T-helper 1 cell treated with Interleukin-12 subunit alpha and Interleukin-12 subunit beta and Interleukin-4 antibody, amounts not matched to agents 30 μg/mL and 1 μg/mL, for 36 hours (primary cell): ENCODE results near the gene SCP2.
A peak's percentile ranks its signal among the peaks of the same experiment; 100 is the strongest.
"Not testable (repeated sequence)": the region's sequence is repeated elsewhere in the genome, so short reads cannot be mapped to it uniquely, and the experiment has no call there.

Experiments
- H3K27ac Mint-ChIP-seq: one replicate; pipeline ENCODE4 v1.8.0; 2021; ENCODE audit warnings: mild to moderate bottlenecking, mixed read lengths
- H3K27me3 Mint-ChIP-seq: one replicate; pipeline ENCODE4 v1.8.0; 2021; ENCODE audit warnings: low read depth, mixed read lengths
- H3K36me3 Mint-ChIP-seq: one replicate; pipeline ENCODE4 v1.8.0; 2021; ENCODE audit warnings: low read depth, mixed read lengths
- H3K4me1 Mint-ChIP-seq: one replicate; pipeline ENCODE4 v1.8.0; 2021; ENCODE audit warnings: low read depth, mixed read lengths
- H3K4me3 Mint-ChIP-seq: one replicate; pipeline ENCODE4 v1.8.0; 2021; ENCODE audit warnings: mild to moderate bottlenecking, moderate library complexity, mixed read lengths
- H3K9me3 Mint-ChIP-seq: one replicate; pipeline ENCODE4 v1.8.0; 2021; ENCODE audit warnings: mixed read lengths

The SCP2 gene

DNA sequence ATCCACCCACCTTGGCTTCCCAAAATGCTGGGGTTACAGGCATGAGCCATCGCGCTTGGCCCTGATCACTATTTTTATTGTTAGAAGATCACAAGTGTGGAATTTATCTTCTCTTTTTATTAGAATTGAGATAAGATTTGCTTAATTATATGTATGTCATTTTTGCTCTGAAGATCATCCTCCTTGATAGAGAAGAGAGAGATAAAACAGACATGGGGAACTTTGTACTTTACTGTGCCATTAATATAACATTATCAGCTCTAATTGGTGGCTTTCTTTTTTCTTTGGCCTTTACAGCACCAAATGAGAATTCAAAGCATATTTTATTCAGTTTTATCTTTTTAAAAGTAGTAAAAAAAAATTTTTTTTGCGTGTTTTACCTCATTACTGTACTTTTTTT is 46.8 kb downstream of the SCP2 start:
- H3K9me3 Mint-ChIP-seq = no peaks in the 10 kb centered on the region
- H3K4me1 Mint-ChIP-seq = peaks cover 3% of the 10 kb centered on the region
- no peaks in the 10 kb centered on the region for H3K27me3 Mint-ChIP-seq
- H3K36me3 Mint-ChIP-seq = peaks cover 9% of the 10 kb centered on the region
- no peak overlapping the region for H3K4me3 Mint-ChIP-seq
- H3K27ac Mint-ChIP-seq = no peak overlapping the region

GRCh38 chr1:52976183-52977035 is 49.3 kb downstream of the SCP2 start:
- Mint-ChIP-seq H3K9me3 (no peaks in the 10 kb centered on the region), H3K4me1 (peaks cover 2% of the 10 kb centered on the region), H3K27me3 (no peaks in the 10 kb centered on the region), H3K27ac (peak overlapping the region; percentile 52), H3K4me3 (no peak overlapping the region), H3K36me3 (peaks cover 13% of the 10 kb centered on the region)

GRCh38 chr1:52978045-52978444 is 51.0 kb downstream of the SCP2 start:
- H3K9me3 Mint-ChIP-seq = peaks cover 4% of the 10 kb centered on the region
- no peaks in the 10 kb centered on the region for H3K27me3 Mint-ChIP-seq
- no peak overlapping the region for H3K27ac Mint-ChIP-seq
- peaks cover 2% of the 10 kb centered on the region for H3K4me1 Mint-ChIP-seq
- peaks cover 21% of the 10 kb centered on the region for H3K36me3 Mint-ChIP-seq
- H3K4me3 Mint-ChIP-seq = no peak overlapping the region

DNA sequence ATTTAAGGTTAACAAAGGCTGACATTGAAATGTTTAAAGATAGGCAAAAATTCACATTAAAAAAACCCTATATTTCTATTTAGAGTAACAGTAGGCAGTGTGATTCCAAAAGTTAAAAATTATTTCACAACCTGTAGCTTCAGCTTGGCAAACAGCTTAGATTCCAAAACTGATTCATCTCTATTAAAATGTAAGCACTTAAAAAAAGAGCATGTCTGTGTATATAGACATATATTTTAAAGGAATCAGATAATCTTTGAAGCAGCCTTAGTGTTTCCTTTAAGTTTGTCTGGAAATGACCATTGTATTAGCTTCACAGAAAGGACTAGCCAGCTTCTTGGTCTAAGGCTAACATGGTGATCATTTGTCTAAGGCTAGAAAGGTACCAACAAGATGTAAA is 65.7 kb downstream of the SCP2 start:
- H3K27ac Mint-ChIP-seq, H3K9me3 Mint-ChIP-seq, H3K4me3 Mint-ChIP-seq, H3K36me3 Mint-ChIP-seq, H3K4me1 Mint-ChIP-seq, H3K27me3 Mint-ChIP-seq: not testable (repeated sequence)

GRCh38 chr1:52994656-52995055 is 67.6 kb downstream of the SCP2 start:
- Mint-ChIP-seq H3K9me3 (no peaks in the 10 kb centered on the region), H3K4me3 (no peak overlapping the region), H3K27ac (no peak overlapping the region), H3K27me3 (no peaks in the 10 kb centered on the region), H3K4me1 (no peaks in the 10 kb centered on the region), H3K36me3 (peaks cover 9% of the 10 kb centered on the region)

DNA sequence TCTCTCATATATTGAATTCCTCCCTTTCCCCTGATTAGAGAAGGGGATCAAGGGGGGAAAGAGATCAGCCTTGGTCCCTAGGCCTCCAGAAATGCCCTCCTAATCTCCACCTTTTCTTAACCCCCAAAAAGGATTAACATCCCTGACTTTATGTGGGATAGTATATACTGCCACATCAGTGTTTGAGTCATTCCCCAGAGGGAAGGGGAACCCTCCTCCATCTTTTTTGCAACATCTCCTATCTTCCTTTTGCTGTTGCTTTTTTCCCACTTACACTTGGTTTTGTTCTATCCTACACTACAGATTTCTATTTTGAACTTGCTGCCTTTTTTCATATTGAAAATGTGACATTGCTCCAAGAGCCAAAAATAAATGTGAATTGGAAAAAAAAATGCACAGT is 69.6 kb downstream of the SCP2 start:
- Mint-ChIP-seq H3K36me3 (peaks cover 9% of the 10 kb centered on the region), H3K27me3 (no peaks in the 10 kb centered on the region), H3K4me1 (no peaks in the 10 kb centered on the region), H3K9me3 (no peaks in the 10 kb centered on the region), H3K4me3 (no peak overlapping the region), H3K27ac (no peak overlapping the region)

DNA sequence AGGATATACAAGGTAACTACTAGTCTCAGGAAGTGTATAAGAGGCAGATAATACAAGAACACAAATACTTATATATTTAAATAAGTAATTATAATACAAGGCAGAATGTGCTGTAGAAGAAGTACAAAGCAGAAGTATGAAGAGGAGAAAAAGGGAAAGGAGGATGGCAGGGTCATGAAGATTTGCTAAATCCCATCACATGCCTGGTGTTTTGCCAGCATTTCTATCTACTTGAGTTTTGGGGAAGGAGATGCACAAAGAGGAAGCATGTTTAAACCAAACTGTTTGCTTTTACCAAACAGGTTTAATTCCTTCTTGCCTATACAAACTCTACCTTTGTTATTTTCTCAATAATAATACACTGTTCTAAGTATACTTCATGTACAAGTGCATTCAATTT is 74.1 kb downstream of the SCP2 start:
- H3K36me3 Mint-ChIP-seq = peaks cover 16% of the 10 kb centered on the region
- H3K27ac Mint-ChIP-seq = no peak overlapping the region
- H3K27me3 Mint-ChIP-seq = no peaks in the 10 kb centered on the region

GRCh38 chr1:53006612-53007011 is 79.5 kb downstream of the SCP2 start:
- Mint-ChIP-seq H3K36me3 (peaks cover 22% of the 10 kb centered on the region), H3K9me3 (peaks cover 15% of the 10 kb centered on the region)
- H3K4me1 Mint-ChIP-seq, H3K27ac Mint-ChIP-seq, H3K27me3 Mint-ChIP-seq, H3K4me3 Mint-ChIP-seq: not testable (repeated sequence)

More for the DNA sequence above, 74.1 kb downstream of the SCP2 start:
- H3K4me1 Mint-ChIP-seq = no peaks in the 10 kb centered on the region
- peaks cover 4% of the 10 kb centered on the region for H3K9me3 Mint-ChIP-seq
- no peak overlapping the region for H3K4me3 Mint-ChIP-seq

GRCh38 chr1:53010247-53010646 is 83.2 kb downstream of the SCP2 start:
- H3K4me3 Mint-ChIP-seq, H3K4me1 Mint-ChIP-seq, H3K27me3 Mint-ChIP-seq, H3K27ac Mint-ChIP-seq: not testable (repeated sequence)
- H3K9me3 Mint-ChIP-seq = peaks cover 11% of the 10 kb centered on the region
- peaks cover 14% of the 10 kb centered on the region for H3K36me3 Mint-ChIP-seq

DNA sequence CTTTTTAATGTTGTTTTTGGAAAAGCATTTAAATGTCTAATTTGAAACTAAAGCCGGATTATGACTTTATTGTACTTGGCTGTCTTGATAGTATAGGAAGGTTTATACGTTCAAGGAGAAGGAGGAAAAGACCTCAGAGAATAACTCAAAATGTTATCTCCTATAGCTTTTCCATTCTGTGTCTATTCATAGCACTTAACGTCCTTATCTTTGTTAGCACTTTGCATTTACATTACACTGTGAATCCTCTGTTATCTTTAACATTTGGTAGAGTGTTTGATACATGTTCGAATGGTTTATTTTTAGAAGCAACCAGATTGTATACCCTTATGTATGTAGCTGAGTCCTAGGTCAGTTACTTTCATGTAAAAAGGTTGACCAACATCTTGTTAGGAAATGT is 84.1 kb downstream of the SCP2 start:
- Mint-ChIP-seq H3K36me3 (peaks cover 16% of the 10 kb centered on the region), H3K9me3 (peaks cover 11% of the 10 kb centered on the region), H3K4me1 (peaks cover 14% of the 10 kb centered on the region), H3K27me3 (peaks cover 5% of the 10 kb centered on the region), H3K4me3 (no peak overlapping the region), H3K27ac (no peak overlapping the region)

DNA sequence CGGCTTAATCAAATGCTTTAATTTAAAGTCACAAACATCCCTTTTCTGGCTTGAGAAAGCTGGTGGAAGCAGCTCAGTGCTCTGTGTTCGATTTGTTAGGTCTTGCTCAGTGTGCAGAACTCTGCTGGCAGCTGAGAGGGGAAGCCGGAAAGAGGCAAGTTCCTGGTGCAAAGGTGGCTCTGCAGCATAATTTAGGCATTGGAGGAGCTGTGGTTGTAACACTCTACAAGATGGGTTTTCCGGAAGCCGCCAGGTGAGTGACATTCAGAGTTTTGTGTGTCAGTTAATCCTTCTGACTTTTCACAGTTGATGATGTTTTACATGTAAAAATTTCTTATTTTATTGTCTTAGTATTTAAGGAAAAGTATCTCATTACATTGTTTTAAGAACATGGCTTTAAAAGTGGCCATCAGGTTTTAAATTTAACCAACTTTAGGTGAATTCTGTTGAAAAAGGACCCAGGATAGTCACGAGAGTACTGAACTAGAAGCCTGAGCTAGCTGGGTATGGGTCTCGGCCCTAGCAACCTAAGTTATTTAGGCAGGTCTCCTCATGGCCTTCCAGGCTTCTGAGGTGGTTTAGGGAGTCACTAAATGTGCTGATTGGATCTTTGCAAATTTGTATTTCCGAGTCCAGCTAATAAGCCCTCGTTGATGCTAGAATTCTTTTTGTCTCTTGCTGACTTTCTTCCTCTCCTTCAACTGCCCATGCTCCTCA is 87.9 kb downstream of the SCP2 start:
- Mint-ChIP-seq H3K27me3 (no peaks in the 10 kb centered on the region), H3K27ac (peak overlapping the region; percentile 70), H3K4me1 (peaks cover 20% of the 10 kb centered on the region), H3K36me3 (peaks cover 16% of the 10 kb centered on the region), H3K4me3 (peak overlapping the region; percentile 91), H3K9me3 (peaks cover 4% of the 10 kb centered on the region)

- Mint-ChIP-seq H3K4me3 (peak overlapping the region; percentile 91), H3K4me1 (peaks cover 20% of the 10 kb centered on the region)
Observed at GRCh38 chr1:53015508-53015860, 88.4 kb downstream of the SCP2 start.

DNA sequence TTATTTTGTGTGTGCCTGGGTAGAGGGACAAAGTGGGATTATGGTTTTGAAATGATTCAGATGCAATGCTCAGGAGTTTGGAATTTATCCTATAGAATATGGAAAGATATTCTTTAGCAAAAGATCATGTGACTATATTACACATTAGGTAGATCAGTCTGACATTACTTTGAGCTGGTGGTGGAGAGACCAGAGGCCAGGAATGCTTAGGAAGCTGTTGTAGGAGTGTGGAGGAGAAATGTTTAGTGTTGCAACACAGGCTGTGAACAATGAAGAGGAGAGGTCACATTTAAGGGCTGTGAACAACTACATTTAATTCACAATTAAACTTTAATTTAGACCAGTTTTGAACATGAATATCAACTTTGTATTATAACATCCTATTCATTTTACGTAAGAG is 89.6 kb downstream of the SCP2 start:
- Mint-ChIP-seq H3K9me3 (no peaks in the 10 kb centered on the region), H3K27ac (no peak overlapping the region), H3K4me3 (no peak overlapping the region), H3K4me1 (peaks cover 20% of the 10 kb centered on the region), H3K27me3 (no peaks in the 10 kb centered on the region), H3K36me3 (peaks cover 15% of the 10 kb centered on the region)

More at GRCh38 chr1:53015508-53015860, 88.4 kb downstream of the SCP2 start:
- Mint-ChIP-seq H3K27ac (peak overlapping the region; percentile 70), H3K27me3 (no peaks in the 10 kb centered on the region), H3K36me3 (peaks cover 16% of the 10 kb centered on the region), H3K9me3 (peaks cover 4% of the 10 kb centered on the region)

GRCh38 chr1:53020588-53020987 is 93.5 kb downstream of the SCP2 start:
- Mint-ChIP-seq H3K4me1 (peaks cover 12% of the 10 kb centered on the region), H3K9me3 (no peaks in the 10 kb centered on the region), H3K27ac (no peak overlapping the region), H3K27me3 (no peaks in the 10 kb centered on the region), H3K4me3 (no peak overlapping the region), H3K36me3 (peaks cover 9% of the 10 kb centered on the region)

GRCh38 chr1:53022179-53022578 is 95.1 kb downstream of the SCP2 start:
- Mint-ChIP-seq H3K9me3 (no peaks in the 10 kb centered on the region), H3K27me3 (no peaks in the 10 kb centered on the region), H3K36me3 (no peaks in the 10 kb centered on the region), H3K4me3 (no peak overlapping the region), H3K4me1 (no peaks in the 10 kb centered on the region), H3K27ac (no peak overlapping the region)
